Measurements from ENCODE around the gene PKN1. TPM values are rescaled to one million over a fixed set of nuclear protein-coding genes. Genes with fewer than 3 reads are reported as not detected.

PKN1 gene
- total and polyA plus RNA-seq, 2 of the 13 experiments (the other 11 are each of a cell fraction or from before 2014, with no cell fraction given), result 45.7 to 54.5 TPM

GRCh38 chr19:14514215-14514863, 81.2 kb downstream of the PKN1 start:
- in situ Hi-C loops (cut with HindIII; ENCODE audit: extremely low pct_ligation_motif_present, low pct_unique_long_range_greater_than_20kb), result no loop called here
- ChIA-PET POLR2A (interaction anchor here (1.0 to 5.7 kb wide), 6 partner anchors 7 to 40 kb away, joined by 3 to 41 read pairs (median 6); partner anchors contain the start of gene GIPC1), CTCF (ENCODE audit: low intra/inter-chr PET ratio, low total read pairs) (no interaction called here)
- H2AFZ ChIP-seq (ENCODE audit: low read length), result no peak overlapping the region
- peaks cover 39% of the 10 kb centered on the region for H3K79me2 ChIP-seq (ENCODE audit: insufficient read depth, low read length)
- peaks cover 9 to 26% of the 10 kb centered on the region in 2 experiments for H3K36me3 ChIP-seq (replicated peaks in 1 of 2; ENCODE audit: control insufficient read depth in 1 of 2, insufficient read depth in 2 of 2, low read length in 2 of 2)
- H4K20me1 ChIP-seq (ENCODE audit: insufficient read depth, low read length), result peaks cover 35% of the 10 kb centered on the region
- intact Hi-C loops (cut with micrococcal nuclease; ENCODE audit: unreplicated experiment), result no loop called here
- no TSS peak for BruUV-seq (replicated peaks)
- WGBS (ENCODE audit: low lambda C conversion rate), result 52% methylated on average over 7 of the region's 8 CpGs
- H3K9ac ChIP-seq (ENCODE audit: insufficient read depth, low read depth, low read length), result peak overlapping the region; percentile 31
- DNase-seq (ENCODE audit: low spot score) (no peak), FAIRE-seq (no peak), ATAC-seq (no peak)
- H3K4me3 ChIP-seq (replicated peaks in 1 of 3; ENCODE audit: insufficient read depth in 1 of 3, low read depth in 2 of 3, low read length in 3 of 3), result peak overlapping the region in 1 of 3 experiments; percentile 5; a peak in 2 of 6 replicates
- H3K27me3 ChIP-seq (ENCODE audit: control insufficient read depth in 1 of 2, insufficient read depth in 2 of 2, low read length in 2 of 2), result no peaks in the 10 kb centered on the region; a peak in 1 of 5 replicates
- peak overlapping the region; percentile 96 for H3K4me2 ChIP-seq (ENCODE audit: low read depth, low read length)
- peaks cover 79% of the 10 kb centered on the region for H3K4me1 ChIP-seq (ENCODE audit: insufficient read depth, low read length)
- peak overlapping the region; percentile 91 for H3K27ac ChIP-seq (ENCODE audit: extremely low read length, insufficient read depth, low read length)
- TF ChIP-seq AGO1 (IDR thresholded peaks at IDR 0.05; ENCODE audit: low read depth, low read length, poor library complexity, severe bottlenecking) (peak; percentile 88), ZNF773 (CRISPR knock-in tag; IDR thresholded peaks at IDR 0.05; ENCODE audit: borderline replicate concordance) (no peak), POLR2G (IDR thresholded peaks at IDR 0.05; ENCODE audit: low read depth, low read length) (peak; percentile 21; the same call in 1 of the 2 replicates), POLR2A (IDR thresholded peaks at IDR 0.05; ENCODE audit: insufficient read depth in 1 of 2, low read depth in 2 of 2, low read length in 2 of 2) (0 out of 4 replicates have a peak, but pooled peaks of 1 of the 2 experiments have one; percentile 43), AGO2 (optimal IDR thresholded peaks at IDR 0.05; ENCODE audit: low read depth, low read length) (peak; percentile 57), POLR2AphosphoS5 (IDR thresholded peaks at IDR 0.05; ENCODE audit: low read depth, low read length) (peak; percentile 55), ARNT2 (CRISPR knock-in tag; IDR thresholded peaks at IDR 0.05; ENCODE audit: low read depth) (0 out of 2 replicates have a peak, but pooled peaks have one; percentile 31), TARDBP (CRISPR knock-in tag; IDR thresholded peaks at IDR 0.05) (no peak), POLR2AphosphoS2 (IDR thresholded peaks at IDR 0.05; ENCODE audit: low read depth, low read length) (peak; percentile 23), RAD21 (CRISPR knock-in tag; IDR thresholded peaks at IDR 0.05) (0 out of 2 replicates have a peak, but pooled peaks have one; percentile 6)
- no peaks in the 10 kb centered on the region for H3K9me3 ChIP-seq (ENCODE audit: low read length)

Data from HepG2 (cell line).